ENCODE data around the gene C2orf49.
A peak's percentile ranks its signal among the peaks of the same experiment; 100 is the strongest.
"Not testable (repeated sequence)": the region's sequence is repeated elsewhere in the genome, so short reads cannot be mapped to it uniquely, and the experiment has no call there.

Gene C2orf49

GRCh38 chr2:105323111-105323510 lies 14.2 kb upstream of the C2orf49 start:
- DNase-seq = no peak

- peak; percentile 9 for DNase-seq
These were observed 13.2 kb upstream of the C2orf49 start for GRCh38 chr2:105324101-105324500.

GRCh38 chr2:105324732-105325131 lies 12.6 kb upstream of the C2orf49 start:
- DNase-seq = no peak

GRCh38 chr2:105325389-105325963 lies 11.9 kb upstream of the C2orf49 start:
- DNase-seq = peak; percentile 59

GRCh38 chr2:105327271-105327670 lies 10.1 kb upstream of the C2orf49 start:
- DNase-seq = not testable (repeated sequence)

GRCh38 chr2:105327690-105328089 lies 9.7 kb upstream of the C2orf49 start:
- no peak for DNase-seq

- no peak for DNase-seq
These were observed 8.8 kb upstream of the C2orf49 start for GRCh38 chr2:105328281-105329196.

GRCh38 chr2:105329197-105329554 lies 8.2 kb upstream of the C2orf49 start:
- DNase-seq = no peak

GRCh38 chr2:105329561-105330495 lies 7.5 kb upstream of the C2orf49 start, which contains the start of gene TGFBRAP1:
Gene TGFBRAP1 (minus strand): TSS chr2:105329735. CDS start chr2:105308301, 21,434 bp downstream.
- no peak for DNase-seq

GRCh38 chr2:105330681-105331375 lies 6.5 kb upstream of the C2orf49 start:
- DNase-seq = no peak

GRCh38 chr2:105334211-105334610 lies 3.1 kb upstream of the C2orf49 start:
- no peak for DNase-seq

GRCh38 chr2:105335469-105335868 lies 1.9 kb upstream of the C2orf49 start:
- no peak for DNase-seq

GRCh38 chr2:105336786-105337121 lies 586 bp upstream of the C2orf49 start:
- no peak for DNase-seq

- DNase-seq = no peak
These were observed 663 bp downstream of the C2orf49 start for GRCh38 chr2:105338020-105338385.

- DNase-seq = no peak
These were observed 2.1 kb downstream of the C2orf49 start for GRCh38 chr2:105339414-105339813.

GRCh38 chr2:105344704-105345345 lies 7.5 kb downstream of the C2orf49 start:
- no peak for DNase-seq

GRCh38 chr2:105357122-105357521 lies 19.8 kb downstream of the C2orf49 start:
- no peak for DNase-seq

- no peak for DNase-seq
These were observed 21.3 kb downstream of the C2orf49 start for GRCh38 chr2:105358593-105358992.

- DNase-seq = no peak
These were observed 24.0 kb downstream of the C2orf49 start for GRCh38 chr2:105361102-105361889.

- no peak for DNase-seq
These were observed 25.7 kb downstream of the C2orf49 start for GRCh38 chr2:105362862-105363591.

Measured in GF-D8 (cell line).